Body of pancreas (tissue), 4 donors: ENCODE results near the gene FAM199X.

Source experiments
- CTCF ChIP-seq, 7 experiments: fragments of 450-650 bp in 4 of 7; fragments of 200-600 bp in 3 of 7; sonication (generic) in 3 of 7; IDR thresholded peaks; one replicate each; pipeline ENCODE4 v1.5.1; 2016 to 2019; ENCODE audit warnings: antibody characterized with exemption in 7 of 7
- POLR2A ChIP-seq, 3 donors: fragments of 450-650 bp; IDR thresholded peaks; one replicate each; pipeline ENCODE4 v1.6.1; 2016; ENCODE audit warnings: antibody characterized with exemption in 3 of 3, mild to moderate bottlenecking in 2 of 3

GRCh38 chrX:104195489-104196084 is 29.3 kb downstream of the FAM199X start:
- TF ChIP-seq CTCF (IDR thresholded peaks at IDR 0.05) (peak; percentile 36 to 63 (median 53)), POLR2A (IDR thresholded peaks at IDR 0.05) (no peak)
